Mucosa of stomach (tissue), 1 donor: ENCODE results near the gene ABTB2.

Experiments used
- H3K27me3 ChIP-seq: one replicate; pipeline ENCODE4 v1.7.0; 2013; ENCODE audit warnings: mild to moderate bottlenecking, low read length; ENCODE audit not compliant: control insufficient read depth, insufficient read depth
- H3K36me3 ChIP-seq: one replicate; pipeline ENCODE4 v1.7.0; 2013; ENCODE audit warnings: low read length; ENCODE audit not compliant: control insufficient read depth, insufficient read depth
- H3K4me1 ChIP-seq: one replicate; pipeline ENCODE4 v1.7.0; 2013; ENCODE audit warnings: mild to moderate bottlenecking, low read length; ENCODE audit not compliant: control insufficient read depth, insufficient read depth
- H3K4me3 ChIP-seq: one replicate; pipeline ENCODE4 v1.7.0; 2013; ENCODE audit warnings: low read length
- H3K9ac ChIP-seq: one replicate; pipeline ENCODE4 v1.7.0; 2013; ENCODE audit warnings: mild to moderate bottlenecking, low read length, moderate library complexity
- H3K9me3 ChIP-seq: one replicate; pipeline ENCODE4 v1.7.0; 2013; ENCODE audit warnings: mild to moderate bottlenecking, low read length, moderate library complexity; ENCODE audit not compliant: control insufficient read depth
- donor health status: Pancreatic carcinoma.

Gene ABTB2

DNA sequence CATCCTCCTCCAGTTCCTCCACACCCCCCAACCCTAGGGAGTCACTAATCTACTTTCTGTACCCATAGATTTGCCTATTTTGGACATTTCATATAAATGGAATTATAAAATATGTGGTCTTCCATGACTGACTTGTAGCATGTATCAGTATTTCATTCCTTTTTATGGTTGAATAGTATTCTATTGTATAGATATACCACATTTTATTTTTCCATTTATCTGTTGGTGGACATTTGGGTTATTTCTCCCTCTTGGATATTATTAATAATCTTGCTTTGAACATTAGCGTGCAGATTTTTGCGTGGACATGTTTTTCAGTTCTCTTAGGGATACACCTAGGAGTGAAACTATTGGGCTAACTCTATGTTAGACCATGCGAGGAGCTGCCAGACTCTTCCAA, 229.0 kb downstream of the ABTB2 start:
- Histone ChIP-seq H3K36me3 (no peaks in the 10 kb centered on the region), H3K4me1 (no peaks in the 10 kb centered on the region), H3K9me3 (no peaks in the 10 kb centered on the region), H3K27me3 (no peaks in the 10 kb centered on the region), H3K9ac (no peak overlapping the region), H3K4me3 (no peak overlapping the region)

GRCh38 chr11:34126959-34127848, 230.6 kb downstream of the ABTB2 start:
- H3K9ac ChIP-seq: no peak overlapping the region
- peaks cover 4% of the 10 kb centered on the region for H3K36me3 ChIP-seq
- no peaks in the 10 kb centered on the region for H3K27me3 ChIP-seq
- H3K4me3 ChIP-seq: no peak overlapping the region
- H3K9me3 ChIP-seq: no peaks in the 10 kb centered on the region
- no peaks in the 10 kb centered on the region for H3K4me1 ChIP-seq

DNA sequence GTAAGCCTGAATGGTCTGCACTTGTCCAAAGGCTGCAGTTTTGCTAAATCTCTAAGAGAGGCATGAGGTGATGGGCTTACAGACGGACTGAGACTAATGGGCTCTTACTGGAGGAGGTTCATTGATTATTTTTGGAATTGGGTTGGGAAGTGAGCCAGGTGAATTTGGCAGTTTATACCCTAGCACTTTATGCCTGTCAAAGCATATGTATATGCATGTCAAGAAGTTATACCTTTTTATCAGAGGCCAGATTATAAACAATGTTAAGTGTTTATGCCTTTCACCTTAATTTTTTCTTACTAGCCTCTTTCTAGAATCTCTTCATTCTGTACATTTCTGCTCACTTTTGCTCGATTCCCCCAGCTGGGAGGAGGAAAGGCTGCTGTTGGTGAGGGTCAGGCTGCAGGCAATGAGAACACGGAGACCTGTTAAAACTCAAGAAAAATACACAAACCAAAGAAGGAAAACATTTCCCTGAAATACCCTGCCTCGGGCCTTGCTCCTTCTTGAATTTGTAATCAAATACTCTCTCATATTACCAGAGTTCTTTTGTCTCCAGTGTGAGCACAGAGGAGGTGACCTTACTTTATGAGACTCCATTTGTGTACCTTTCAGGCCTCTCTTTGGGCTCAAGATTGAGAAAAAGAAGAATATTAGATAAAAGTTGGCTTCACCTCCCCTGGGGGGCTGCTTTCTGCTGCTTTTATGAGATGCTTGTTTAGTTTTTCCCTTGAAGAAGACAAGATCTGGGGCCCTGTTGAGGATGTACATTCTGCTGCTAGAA, 232.7 kb downstream of the ABTB2 start:
- Histone ChIP-seq H3K4me3 (no peak overlapping the region), H3K9ac (no peak overlapping the region), H3K27me3 (no peaks in the 10 kb centered on the region), H3K9me3 (no peaks in the 10 kb centered on the region), H3K36me3 (peaks cover 9% of the 10 kb centered on the region), H3K4me1 (no peaks in the 10 kb centered on the region)

DNA sequence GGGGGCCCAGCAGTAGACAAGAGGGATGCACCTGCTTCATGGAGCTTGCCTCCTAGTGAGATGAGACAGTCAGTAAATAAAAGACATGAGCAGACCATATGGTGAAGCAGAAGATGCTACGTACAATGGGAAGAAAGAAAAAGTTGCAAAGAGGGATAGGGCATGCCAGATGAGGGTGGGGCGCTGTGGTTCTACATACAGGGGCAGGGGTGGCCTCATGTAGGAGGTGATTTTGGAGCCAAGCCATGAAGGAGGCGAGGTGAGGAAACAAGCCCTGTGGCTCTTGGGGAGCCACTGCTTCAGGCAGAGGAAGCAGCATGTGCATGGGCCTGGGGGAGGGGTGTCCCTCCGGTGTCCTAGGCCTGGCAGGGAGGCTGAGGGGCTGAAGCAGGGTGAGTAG, 237.2 kb downstream of the ABTB2 start:
- no peaks in the 10 kb centered on the region for H3K27me3 ChIP-seq
- no peaks in the 10 kb centered on the region for H3K4me1 ChIP-seq
- H3K9me3 ChIP-seq: no peaks in the 10 kb centered on the region
- H3K4me3 ChIP-seq: no peak overlapping the region
- peaks cover 25% of the 10 kb centered on the region for H3K36me3 ChIP-seq
- no peak overlapping the region for H3K9ac ChIP-seq

- peaks cover 30% of the 10 kb centered on the region for H3K36me3 ChIP-seq
These were observed 243.3 kb downstream of the ABTB2 start for GRCh38 chr11:34114471-34114870.

DNA sequence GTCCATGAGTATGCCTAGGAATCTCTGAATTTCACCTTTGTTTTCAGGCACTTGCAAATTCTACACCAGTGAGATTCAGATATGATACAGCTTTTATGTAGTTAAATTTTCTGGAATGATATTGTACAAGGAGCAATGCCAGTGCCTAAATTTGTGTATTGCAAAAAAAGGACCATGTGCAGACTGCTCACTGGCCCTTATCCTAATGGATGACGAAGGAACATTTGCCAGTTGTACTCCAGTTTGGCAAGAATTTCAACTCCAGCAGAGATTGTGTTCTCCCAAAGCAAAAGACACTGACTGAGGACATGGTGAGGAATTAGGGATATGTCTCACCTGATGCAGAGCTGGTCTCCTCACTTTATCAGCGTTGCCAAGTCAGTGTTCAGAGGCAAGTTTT, 243.8 kb downstream of the ABTB2 start:
- peaks cover 27% of the 10 kb centered on the region for H3K36me3 ChIP-seq
- no peaks in the 10 kb centered on the region for H3K4me1 ChIP-seq
- no peaks in the 10 kb centered on the region for H3K27me3 ChIP-seq
- H3K9ac ChIP-seq: no peak overlapping the region
- no peaks in the 10 kb centered on the region for H3K9me3 ChIP-seq
- no peak overlapping the region for H3K4me3 ChIP-seq

More at GRCh38 chr11:34114471-34114870, 243.3 kb downstream of the ABTB2 start:
- H3K4me1 ChIP-seq: no peaks in the 10 kb centered on the region
- no peak overlapping the region for H3K4me3 ChIP-seq
- no peaks in the 10 kb centered on the region for H3K27me3 ChIP-seq
- H3K9ac ChIP-seq: no peak overlapping the region
- H3K9me3 ChIP-seq: no peaks in the 10 kb centered on the region

DNA sequence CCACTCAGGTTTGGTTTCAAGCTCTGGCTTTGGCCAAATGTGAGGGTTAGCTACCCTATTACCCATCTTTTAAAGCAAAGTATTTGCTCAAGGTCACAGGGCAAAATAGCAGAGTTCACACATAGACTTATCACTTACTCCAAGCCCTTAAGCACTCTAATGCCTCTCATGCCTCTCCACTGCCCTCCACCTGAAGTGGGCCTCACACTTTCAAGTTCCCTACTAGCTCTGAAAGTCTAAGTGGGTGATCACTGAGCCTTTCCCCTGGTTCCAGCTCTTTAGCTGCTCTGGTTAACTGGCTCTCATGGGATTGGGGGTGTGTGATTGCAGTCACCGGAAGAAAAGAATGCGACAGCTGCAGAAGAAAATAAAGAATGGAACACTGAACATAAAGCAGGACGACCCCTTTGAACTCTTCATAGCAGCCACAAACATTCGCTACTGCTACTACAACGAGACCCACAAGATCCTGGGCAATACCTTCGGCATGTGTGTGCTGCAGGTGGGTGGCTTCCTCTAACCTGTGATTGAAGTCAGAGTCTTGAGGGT, 246.0 kb downstream of the ABTB2 start:
- Histone ChIP-seq H3K4me1 (no peaks in the 10 kb centered on the region), H3K9ac (no peak overlapping the region), H3K4me3 (no peak overlapping the region), H3K9me3 (no peaks in the 10 kb centered on the region), H3K27me3 (no peaks in the 10 kb centered on the region), H3K36me3 (peaks cover 19% of the 10 kb centered on the region)

DNA sequence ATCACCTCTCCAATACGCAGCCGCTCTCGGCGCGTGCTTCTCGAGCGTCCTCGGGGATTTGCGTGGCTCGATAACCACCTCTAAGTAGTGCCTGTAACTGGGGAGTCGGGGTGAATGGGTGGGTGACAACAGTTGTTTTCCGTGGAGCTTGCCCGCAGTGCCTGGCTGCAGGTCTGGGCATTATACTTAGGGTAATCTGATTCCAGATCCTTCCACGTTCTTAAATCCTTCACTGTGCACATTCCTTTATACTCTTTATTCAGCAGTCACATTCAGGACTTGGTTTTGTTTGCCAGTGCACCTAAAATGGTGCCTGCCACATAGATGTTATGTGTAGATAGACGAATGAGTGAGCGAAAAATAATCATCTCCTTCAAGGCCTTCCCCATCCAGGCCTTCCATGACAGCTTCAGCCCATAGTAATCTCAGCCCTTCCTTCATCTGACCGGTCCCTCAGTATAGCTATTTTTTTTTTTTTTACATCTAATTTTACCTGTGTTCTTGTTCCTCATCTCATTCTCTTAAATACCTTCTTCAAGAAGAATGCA, 251.8 kb downstream of the ABTB2 start:
- Histone ChIP-seq H3K4me1 (peaks cover 14% of the 10 kb centered on the region), H3K36me3 (no peaks in the 10 kb centered on the region), H3K9me3 (no peaks in the 10 kb centered on the region)

GRCh38 chr11:34105079-34105956, 252.5 kb downstream of the ABTB2 start, which contains the start of gene NAT10:
TSS of gene NAT10 (plus strand) at chr11:34105629. CDS start at chr11:34108226, 2,597 bp downstream.
- H3K9ac ChIP-seq: peak within 1 kb of the TSS; percentile 97
- H3K9me3 ChIP-seq: no peaks in the 10 kb centered on the region
- no peaks in the 10 kb centered on the region for H3K27me3 ChIP-seq
- peaks cover 14% of the 10 kb centered on the region for H3K4me1 ChIP-seq
- H3K36me3 ChIP-seq: no peaks in the 10 kb centered on the region
- peak within 1 kb of the TSS; percentile 68 for H3K4me3 ChIP-seq

More for the DNA sequence above, 251.8 kb downstream of the ABTB2 start:
- no peaks in the 10 kb centered on the region for H3K27me3 ChIP-seq
- peak overlapping the region; percentile 97 for H3K9ac ChIP-seq
- H3K4me3 ChIP-seq: peak overlapping the region; percentile 68

- peak overlapping the region; percentile 68 for H3K4me3 ChIP-seq
- no peaks in the 10 kb centered on the region for H3K9me3 ChIP-seq
- peaks cover 14% of the 10 kb centered on the region for H3K4me1 ChIP-seq
- no peaks in the 10 kb centered on the region for H3K36me3 ChIP-seq
- peak overlapping the region; percentile 97 for H3K9ac ChIP-seq
- no peaks in the 10 kb centered on the region for H3K27me3 ChIP-seq
These were observed 253.1 kb downstream of the ABTB2 start for GRCh38 chr11:34104680-34105078.
